HG03342 (cell line): Measurements from ENCODE around the gene CDR2.
A peak's percentile ranks its signal among the peaks of the same experiment; 100 is the strongest.
"Not testable (repeated sequence)": the region's sequence is repeated elsewhere in the genome, so short reads cannot be mapped to it uniquely, and the experiment has no call there.

Experiments
- ATAC-seq: cut with Tn5 transposase; IDR thresholded peaks from one replicate; pipeline ENCODE4 v1.9.1; 2021; ENCODE audit warnings: mild to moderate bottlenecking, moderate library complexity; ENCODE audit not compliant: unreplicated experiment

Gene CDR2

DNA sequence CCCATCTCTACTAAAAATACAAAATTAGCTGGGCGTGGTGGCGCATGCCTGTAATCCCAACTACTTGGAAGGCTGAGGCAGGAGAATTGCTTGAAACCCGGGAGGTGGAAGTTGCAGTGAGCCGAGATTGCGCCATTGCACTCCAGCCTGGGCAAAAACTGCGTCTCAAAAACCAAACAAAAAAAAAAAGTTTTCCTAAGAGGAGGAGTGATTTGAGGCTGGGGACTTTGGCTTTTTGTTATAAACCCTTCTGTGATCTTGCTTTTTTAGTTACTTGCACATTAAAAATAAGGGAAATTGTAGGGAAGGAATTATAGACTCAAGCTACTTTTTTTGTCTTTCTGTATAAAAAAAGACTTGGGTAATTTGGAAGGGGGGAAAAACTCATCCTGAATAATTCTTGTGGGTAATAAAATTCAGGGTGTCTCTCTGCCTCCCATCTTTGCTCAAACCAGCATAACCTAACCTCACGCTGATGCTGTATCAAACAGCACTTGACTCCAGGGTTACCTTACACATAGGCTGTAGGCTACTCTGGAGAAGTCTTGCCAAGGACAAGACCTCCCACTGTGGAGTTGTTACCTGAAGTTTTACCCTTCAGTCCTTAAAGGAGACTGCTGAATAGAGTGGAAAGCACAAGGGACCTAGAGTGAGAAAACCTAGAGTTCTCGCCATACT, 1.7 kb upstream of the CDR2 start:
- ATAC-seq = no peak

DNA sequence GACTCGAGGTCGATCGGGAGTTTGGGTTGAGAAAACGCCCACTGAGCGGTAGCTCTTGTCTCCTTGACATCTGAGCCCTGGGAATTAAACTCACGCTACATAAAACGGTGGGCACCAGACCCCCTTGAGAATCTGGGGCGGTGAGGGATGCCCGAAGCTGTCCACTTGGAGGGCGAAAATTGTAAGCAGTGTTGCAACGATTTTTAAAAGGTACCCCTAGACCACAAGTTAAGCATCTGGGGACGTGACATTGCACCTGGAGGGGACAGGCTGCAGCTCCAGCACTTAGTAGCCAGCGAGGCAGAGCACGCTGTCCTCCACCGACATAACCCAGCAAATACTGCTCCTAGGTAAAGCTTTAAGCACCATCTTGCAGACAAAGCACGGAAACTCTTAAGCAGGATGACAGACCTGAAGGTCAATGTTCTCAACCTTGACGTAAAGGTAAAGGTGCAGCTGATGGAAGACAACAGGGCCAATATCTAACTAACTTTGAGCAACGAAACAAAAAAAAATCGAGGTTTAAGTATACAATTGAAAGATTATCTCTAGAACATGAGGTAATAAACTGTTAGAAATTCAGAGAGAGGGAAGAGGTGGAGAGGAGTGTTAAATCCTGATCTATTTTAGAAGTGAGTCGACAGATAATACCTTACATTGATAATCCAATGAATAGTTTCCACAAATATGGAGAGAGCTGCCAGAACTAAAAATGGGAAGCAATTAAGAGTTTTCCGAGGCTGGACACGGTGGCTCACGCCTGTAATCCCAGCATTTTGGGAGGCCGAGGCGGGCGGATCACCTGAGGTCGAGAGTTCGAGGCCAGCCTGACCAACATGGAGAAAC, 921 bp upstream of the CDR2 start:
- no peak for ATAC-seq

DNA sequence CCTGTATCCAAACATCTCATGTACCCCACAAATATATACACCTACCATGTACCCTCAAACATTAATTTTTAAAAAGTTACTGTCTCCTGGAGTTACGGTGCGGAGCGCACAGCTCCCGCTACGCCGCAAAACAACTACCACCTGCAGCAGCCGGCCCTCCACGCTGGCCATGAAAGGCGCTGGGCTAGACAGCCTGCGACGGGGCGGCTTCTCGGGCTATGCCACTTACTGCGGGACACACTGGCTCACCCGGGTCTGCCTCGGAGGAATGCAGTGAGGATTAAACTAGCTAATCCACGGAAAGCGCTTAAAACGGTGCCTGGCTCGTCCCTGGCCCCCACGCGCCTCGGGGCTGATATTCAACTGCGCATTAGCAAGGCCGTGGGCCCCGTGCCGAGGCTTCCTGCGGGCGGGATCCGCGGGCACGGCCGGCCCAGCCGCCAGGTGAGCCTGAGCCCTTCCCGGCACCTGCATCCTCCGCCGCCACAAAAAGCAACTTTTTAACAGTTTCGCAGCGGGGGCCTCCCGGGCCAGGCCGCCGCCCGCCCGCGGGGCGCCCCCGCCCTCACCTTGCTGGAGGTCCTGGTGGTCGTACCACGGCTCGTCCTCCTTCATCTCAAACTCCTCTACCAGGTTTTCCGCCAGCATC, 633 bp downstream of the CDR2 start:
- peak; percentile 11 for ATAC-seq

DNA sequence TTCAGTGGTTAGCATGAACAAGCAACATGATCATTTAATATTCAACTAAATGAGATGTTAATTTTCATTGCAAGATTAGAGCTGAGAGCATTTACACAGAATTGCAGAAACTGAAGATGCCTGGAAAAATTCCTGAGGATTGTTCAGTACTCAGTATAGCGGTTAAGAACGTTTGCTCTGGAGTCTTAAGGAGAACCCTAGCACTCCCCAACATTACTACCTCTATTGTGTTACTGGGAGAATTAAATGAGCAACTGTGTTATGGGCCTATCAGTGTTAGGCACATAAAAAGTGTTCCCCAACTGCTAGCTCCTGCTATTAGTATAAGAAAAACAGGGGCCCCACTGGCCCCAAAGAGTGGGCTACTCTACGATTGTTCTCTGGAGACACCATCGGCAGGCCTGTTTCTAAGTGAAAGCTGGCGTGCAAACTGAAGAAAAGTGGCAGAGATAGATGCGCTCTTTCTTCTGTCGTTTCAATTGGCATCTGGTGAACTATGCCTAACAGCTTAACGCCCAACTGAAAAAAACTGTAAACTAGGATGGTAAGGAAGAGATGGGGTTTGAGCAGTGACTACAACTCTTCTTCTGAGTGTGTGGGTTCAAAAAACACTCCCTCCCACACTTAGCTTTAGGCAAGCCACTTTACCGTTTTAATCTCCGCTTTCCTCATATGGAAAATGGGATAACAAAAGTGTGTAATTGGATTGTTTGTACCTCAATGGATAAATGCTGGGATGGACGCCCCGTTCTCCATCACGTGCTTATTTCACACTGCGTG, 1.3 kb downstream of the CDR2 start:
- ATAC-seq = no peak

DNA sequence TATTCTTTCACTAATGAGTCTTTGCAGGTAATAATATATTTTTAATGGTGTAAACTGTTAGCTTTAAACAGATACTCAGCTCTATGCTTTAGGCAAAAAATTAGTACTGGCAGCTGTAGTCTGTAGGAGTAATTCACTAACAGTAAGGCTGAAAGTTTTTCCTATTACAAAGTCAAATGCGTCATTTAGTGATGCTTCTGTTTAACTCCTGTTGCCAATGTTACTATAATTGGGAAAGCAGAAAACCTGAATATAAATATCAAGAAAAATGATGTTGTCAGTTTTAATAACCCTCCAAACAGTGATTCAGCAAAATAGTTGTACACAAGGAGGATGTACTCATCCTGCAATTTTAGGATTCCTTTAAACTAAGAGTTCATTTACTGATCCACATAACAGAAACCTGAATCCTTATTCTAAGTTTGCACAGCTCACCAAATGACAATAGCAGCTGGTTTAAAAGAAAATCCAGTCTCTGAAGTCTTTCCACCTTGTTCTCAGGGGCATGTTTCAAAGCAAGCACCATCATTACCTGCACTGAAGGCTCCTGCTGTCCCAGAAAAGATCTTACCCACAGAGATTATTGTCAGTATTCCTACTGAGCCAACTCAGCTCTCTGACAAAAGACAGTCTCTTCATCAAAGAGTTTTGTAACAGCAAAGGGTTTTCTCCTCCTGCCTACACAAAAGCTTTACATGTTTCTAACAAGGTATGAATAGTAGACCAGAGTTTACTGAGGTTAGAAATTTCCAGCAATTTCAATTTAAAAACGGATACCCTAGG, 4.2 kb downstream of the CDR2 start:
- no peak for ATAC-seq

DNA sequence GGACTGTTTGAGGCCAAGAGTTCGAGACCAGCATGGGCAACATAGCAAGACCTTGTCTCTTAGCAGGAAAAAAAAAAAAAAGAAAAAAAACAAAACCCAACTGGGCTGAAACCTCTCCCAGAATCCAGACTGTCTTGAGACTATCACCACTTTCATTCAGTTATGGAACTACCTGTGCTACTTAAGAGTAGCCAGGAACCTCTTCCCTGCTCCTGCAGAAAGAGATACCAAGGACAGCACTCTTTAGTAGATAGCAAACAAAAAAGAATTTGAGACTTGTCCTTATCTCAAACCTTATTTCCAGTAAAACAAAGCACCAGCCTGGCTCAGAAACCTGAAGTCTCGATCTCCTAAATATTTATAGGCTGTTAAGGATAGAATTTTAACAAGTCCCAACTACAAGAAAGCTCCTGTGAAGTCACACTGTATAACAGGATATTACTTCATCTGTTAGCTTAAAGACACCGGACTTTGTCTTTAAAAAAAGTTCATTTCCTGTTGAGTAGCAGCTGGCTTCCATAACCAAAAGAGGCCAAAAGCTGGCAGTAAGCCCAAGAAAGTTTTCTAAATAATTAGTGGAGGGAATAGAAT, 5.1 kb downstream of the CDR2 start:
- ATAC-seq = no peak

DNA sequence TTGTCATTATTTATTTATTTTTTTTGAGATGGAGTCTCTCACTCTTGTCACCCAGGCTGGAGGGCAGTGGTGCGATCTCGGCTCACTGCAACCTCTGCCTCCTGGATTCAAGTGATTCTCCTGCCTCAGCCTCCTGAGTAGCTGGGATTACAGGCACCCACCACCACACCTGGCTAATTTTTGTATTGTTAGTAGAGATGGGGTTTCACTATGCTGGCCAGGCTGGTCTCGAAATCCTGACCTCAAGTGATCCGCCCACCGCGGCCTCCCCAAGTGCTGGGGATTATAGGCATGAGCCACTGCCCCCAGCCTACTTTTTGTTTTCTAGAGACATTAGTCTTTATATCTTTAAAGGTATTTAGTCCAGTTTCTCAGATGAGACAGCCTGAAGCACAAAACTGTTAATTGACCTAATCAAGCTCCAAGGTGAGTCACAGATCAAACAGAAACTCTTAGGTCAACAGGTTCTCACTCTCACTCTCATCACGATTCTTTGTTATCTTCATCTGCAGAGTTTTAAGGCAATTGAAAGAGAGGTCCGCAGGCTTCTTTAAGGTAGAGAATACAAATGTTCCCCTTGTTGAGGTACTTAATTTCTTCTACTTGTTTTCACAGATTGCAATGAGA, 6.1 kb downstream of the CDR2 start:
- ATAC-seq = not testable (repeated sequence)

DNA sequence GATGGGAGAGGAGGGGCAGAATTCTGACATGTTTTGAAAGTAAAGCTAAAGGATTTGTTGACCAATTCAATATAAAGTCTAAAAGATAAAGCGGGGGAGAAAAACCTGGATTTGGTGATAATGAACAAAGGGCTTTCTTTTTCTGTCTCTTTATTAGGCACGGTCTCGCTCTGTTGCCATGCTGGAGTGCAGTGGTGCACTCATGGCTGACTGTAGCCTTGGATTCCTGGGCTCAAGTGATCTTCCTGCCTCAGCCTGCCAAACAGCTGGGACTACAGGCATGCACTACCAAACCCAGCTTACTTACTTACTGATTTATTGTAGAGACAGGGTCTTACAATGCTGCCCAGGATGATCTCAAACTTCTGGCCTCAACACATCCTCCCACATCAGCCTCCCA, 7.5 kb downstream of the CDR2 start:
- no peak for ATAC-seq

DNA sequence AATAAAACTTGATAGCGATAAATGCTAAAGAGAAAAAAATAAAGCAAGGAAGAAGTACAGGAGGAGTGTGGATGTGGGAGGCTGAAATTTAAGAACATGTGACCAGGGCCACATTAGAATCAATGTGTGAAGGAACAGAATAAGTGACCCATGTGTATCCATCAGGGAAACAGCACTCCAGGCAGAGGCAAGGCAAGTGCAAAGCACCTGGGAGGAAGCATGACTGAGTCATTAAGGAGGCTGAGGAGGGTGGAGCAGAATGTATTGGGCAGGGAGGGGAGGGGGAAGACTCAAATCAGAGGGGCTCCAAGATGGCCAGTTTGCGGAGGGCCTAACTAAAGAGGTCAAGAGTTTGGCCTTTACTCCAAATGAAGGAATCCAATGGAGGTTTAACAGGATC, 8.0 kb downstream of the CDR2 start:
- ATAC-seq = no peak

DNA sequence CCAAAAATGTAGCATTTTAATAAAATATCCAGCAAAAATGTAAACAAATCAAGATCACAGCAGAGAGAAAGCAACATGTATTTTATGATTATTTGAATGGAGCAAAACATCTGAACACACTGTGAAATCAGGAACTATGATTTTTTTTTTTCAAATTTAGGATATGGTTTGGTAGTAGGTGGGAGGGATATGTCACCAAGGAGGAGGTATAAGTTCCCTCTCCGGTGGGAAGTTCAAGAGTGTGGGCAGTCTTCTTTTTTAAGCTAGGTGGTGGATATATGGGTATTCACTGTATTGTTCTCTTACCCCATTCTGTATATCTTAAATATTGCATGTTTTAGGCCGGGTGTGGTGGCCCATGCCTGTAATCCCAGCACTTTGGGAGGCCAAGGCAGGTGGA, 10.2 kb downstream of the CDR2 start:
- no peak for ATAC-seq

DNA sequence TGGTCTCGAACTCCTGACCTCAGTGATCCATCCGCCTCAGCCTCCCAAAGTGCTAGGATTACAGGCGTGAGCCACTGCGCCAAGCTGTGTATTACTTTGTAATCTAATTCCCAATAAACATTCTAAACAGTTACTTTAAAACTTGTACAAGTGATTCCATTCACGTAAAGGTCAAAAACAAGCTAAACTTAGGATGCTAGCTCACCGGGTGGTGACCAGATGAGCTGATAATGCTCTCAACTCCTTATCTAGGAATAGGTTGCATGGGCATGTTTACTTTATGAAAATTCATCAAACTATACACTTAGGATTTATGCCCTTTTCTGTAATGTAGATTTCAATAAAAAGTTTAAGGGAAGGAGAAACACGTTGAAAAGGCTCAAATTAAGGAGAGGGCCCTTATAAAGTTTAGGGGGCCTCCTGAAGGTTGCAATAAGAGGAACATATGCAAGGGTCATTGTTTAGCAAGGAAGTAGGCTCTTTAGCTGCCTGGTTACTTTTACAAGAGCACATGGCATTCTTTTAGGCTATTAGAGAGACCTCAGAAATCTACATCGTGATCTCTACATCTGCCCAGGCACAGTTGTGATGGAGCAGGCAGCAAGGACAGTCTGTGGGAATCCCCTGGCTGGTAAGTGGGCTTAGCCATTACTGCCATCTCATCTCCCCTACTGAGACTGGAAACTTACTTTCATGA, 13.3 kb downstream of the CDR2 start:
- no peak for ATAC-seq

DNA sequence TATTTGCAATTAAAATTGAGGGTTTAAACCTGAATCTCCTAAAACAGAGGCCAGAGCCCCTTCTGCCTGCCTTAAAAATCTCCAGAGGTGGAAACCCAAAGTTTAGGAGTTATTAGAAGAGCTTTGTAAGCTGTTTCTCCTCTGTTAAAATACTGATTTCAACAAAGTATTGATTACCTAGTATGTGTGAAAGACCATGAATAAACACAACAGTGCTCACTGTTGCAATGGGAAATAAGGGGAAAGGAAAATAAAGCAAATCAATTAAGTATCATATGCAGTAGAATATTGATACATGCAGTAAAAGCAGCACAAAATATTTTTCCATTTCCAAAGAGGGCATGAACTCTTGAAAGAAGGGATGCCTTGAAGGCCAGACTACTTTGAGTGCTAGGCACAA, 14.7 kb downstream of the CDR2 start:
- ATAC-seq = no peak

DNA sequence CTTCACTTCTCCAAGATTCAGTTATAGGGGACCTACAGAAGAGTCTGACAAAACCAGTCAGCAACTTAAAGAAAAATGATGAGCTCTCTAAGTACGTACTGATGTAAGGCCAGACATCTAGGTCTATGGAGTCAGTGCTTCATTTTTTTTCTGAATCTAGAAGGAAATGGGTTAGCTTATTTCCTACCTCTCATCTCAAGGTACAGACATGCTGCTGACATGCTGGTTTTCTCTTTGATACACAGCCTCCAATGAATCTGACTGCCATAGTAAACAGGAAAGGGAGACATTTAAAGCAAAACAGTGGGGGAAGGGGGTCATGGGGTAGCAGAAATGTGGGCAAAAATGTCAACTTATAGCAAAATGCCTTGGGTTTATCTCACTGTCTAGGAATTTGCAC, 16.4 kb downstream of the CDR2 start:
- no peak for ATAC-seq

DNA sequence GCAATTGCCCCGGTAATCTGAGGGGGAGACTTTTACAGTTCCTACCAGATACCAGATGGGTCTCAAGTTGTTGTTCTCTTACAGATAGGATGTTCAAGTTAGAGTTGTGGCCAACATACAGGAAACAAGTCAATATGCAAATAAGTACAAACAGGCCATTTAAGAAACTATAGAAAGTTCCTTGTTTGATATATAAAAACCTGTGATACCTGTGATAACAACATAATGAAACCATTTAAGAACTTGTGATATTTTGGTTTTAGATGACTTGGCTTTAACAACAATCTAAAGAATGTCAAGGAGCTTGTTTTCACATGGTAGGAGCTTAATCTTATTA, 16.8 kb downstream of the CDR2 start:
- peak; percentile 63 for ATAC-seq

DNA sequence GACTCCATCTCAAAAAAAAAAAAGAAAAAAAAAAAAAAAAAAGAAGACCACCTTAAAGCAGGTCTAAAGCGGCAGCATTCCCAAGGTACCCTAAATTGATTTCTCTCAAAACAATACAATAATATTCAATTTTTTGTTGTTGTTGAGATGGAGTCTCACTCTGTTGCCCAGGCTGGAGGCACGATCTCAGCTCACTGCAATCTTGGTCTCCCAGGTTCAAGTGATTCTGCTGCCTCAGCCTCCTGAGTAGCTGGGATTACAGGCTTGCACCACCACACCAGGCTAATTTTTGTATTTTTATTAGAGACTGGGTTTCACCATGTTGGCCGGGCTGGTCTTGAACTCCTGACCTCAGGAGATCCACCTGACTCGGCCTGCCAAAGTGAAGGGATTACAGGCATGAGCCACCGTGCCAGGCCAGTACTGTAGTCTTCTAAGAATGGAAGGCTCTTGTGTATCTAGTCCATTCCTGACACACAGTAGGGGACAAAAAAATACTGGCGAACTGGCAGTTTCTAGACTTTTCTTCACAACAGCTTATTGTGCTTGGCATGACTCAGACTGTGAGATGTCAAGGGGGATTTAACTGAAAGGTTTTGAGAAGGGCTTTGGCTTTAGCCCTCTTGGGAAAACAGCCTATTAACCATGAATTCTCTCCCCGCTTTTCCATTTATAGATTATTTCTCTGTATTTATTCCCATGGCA, 17.3 kb downstream of the CDR2 start:
- peak; percentile 33 for ATAC-seq

DNA sequence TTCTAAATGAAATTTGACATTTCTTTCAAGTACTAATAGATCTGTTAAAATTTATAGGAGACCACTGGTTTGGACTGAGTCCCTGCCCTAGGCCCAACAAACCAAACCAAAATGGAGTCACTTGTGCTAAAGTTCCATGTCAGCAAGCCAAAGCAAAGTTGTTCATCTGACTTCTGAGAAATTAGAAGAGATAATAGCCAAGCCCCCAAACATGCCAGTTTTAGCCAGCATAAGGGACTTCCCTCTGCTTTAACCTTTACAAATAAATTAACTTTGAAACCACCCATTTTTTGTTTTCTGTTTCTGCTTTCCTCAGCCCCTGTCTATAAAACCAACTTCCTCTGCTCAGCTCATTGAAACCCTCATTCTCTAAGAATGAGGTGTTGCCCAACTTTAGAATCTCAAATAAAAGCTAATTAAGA, 18.9 kb downstream of the CDR2 start:
- no peak for ATAC-seq

DNA sequence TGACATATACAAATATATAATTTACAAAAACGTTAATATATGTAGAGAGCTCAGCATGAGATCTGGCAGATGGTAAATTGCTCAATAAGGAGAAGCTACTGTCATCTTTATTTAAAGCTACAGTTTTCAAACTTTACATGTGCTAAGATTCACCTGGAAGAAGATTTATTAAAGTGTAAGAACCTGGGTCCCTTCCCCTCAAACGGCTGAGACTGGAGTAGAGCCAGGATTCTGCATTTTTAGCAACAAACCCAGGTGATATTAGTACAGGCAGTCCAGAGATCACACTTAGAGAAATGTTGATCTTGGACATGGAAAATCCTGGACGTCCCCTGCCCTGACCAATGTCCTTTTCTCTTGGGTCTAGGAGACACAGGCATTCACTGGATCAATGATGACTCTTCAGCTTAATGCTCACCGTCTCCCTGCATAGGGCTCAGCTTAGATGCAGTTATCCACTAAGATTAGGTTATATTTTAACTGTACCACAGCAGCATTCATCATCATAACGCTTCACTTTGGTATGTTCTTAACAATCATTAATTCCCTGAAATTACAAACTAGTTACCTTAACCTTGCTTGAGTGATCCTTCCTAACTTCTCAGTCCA, 20.4 kb downstream of the CDR2 start:
- ATAC-seq = no peak
